Neural cell (in vitro differentiated cells): ENCODE measurements around the gene GATM. TPM values are rescaled to one million over a fixed set of nuclear protein-coding genes. Genes with fewer than 3 reads are reported as not detected.

Experiments used
- H2AFZ ChIP-seq: fragments of 200-600, 300-800 bp; sonication (generic), shearing (Covaris generic); 2 replicates; pipeline ENCODE4 v1.6.0; 2014; ENCODE audit warnings: low read depth, mild to moderate bottlenecking, antibody characterized with exemption, low read length, moderate library complexity
- H3F3A ChIP-seq: fragments of 200-600 bp; shearing (Covaris generic); 2 replicates; pipeline ENCODE4 v1.6.1; 2016; ENCODE audit warnings: mild to moderate bottlenecking, moderate library complexity, mixed read lengths, antibody characterized with exemption, low read length; ENCODE audit not compliant: insufficient read depth, poor library complexity, severe bottlenecking
- H3K27ac ChIP-seq: fragments of 200-600, 300-800 bp; sonication (generic), shearing (Covaris generic); 2 replicates; pipeline ENCODE4 v1.5.1; 2014; ENCODE audit warnings: mild to moderate bottlenecking, low read length, moderate library complexity
- H3K27me3 ChIP-seq: fragments of 300-800, 200-600 bp; sonication (generic), shearing (Covaris generic); 2 replicates; pipeline ENCODE4 v1.6.0; 2014; ENCODE audit warnings: mild to moderate bottlenecking, low read depth, low read length, moderate library complexity; ENCODE audit not compliant: insufficient read depth
- H3K36me3 ChIP-seq: fragments of 300-800, 200-600 bp; sonication (generic), shearing (Covaris generic); 2 replicates; pipeline ENCODE4 v1.5.1; 2014; ENCODE audit warnings: mild to moderate bottlenecking, antibody characterized with exemption, low read length, moderate library complexity; ENCODE audit not compliant: insufficient read depth
- H3K4me2 ChIP-seq: fragments of 300-800, 200-600 bp; sonication (generic), shearing (Covaris generic); 2 replicates; pipeline ENCODE4 v1.6.0; 2014; ENCODE audit warnings: mild to moderate bottlenecking, low read length
- H3K4me3 ChIP-seq: fragments of 300-800, 200-600 bp; sonication (generic), shearing (Covaris generic); 2 replicates; pipeline ENCODE4 v1.5.1; 2014; ENCODE audit warnings: mild to moderate bottlenecking, low read length, moderate library complexity
- H3K79me2 ChIP-seq: fragments of 200-600 bp; shearing (Covaris generic); replicated peaks from 2 replicates; pipeline ENCODE4 v1.6.0; 2014; ENCODE audit warnings: mild to moderate bottlenecking, low read length, moderate library complexity; ENCODE audit not compliant: insufficient read depth
- H3K9ac ChIP-seq: fragments of 300-800, 200-600 bp; sonication (generic), shearing (Covaris generic); 2 replicates; pipeline ENCODE4 v1.6.1; 2016; ENCODE audit warnings: mild to moderate bottlenecking, low read length, mixed read lengths
- H3K9me2 ChIP-seq: fragments of 200-600 bp; shearing (Covaris generic); 2 replicates; pipeline ENCODE4 v1.6.1; 2016; ENCODE audit warnings: mild to moderate bottlenecking, low read length, mixed read lengths; ENCODE audit not compliant: insufficient read depth
- H3K9me3 ChIP-seq: fragments of 200-600, 300-800 bp; sonication (generic), shearing (Covaris generic); 2 replicates; pipeline ENCODE4 v1.6.1; 2016; ENCODE audit warnings: mild to moderate bottlenecking, mixed run types, low read length, moderate library complexity, mixed read lengths
- H4K20me1 ChIP-seq: fragments of 200-600 bp; shearing (Covaris generic); 2 replicates; pipeline ENCODE4 v1.6.1; 2016; ENCODE audit warnings: mild to moderate bottlenecking, mixed run types; ENCODE audit not compliant: insufficient read depth
- CTCF ChIP-seq: fragments of 450-650 bp; IDR thresholded peaks from 2 replicates; pipeline ENCODE4 v1.5.1; 2014; ENCODE audit warnings: antibody characterized with exemption, mild to moderate bottlenecking, moderate library complexity; ENCODE audit not compliant: poor library complexity, severe bottlenecking
- EP300 ChIP-seq: fragments of 450-650 bp; conservative IDR thresholded peaks from 2 replicates; pipeline ENCODE4 v1.6.1; 2014; ENCODE audit warnings: antibody characterized with exemption, mild to moderate bottlenecking, moderate library complexity; ENCODE audit not compliant: poor library complexity, severe bottlenecking
- EZH2 ChIP-seq: fragments of 200-600, 300-800 bp; shearing (Covaris generic), sonication (generic); IDR thresholded peaks from 2 replicates; pipeline ENCODE4 v1.6.1; 2014; ENCODE audit warnings: antibody characterized with exemption, low read length, borderline replicate concordance, mild to moderate bottlenecking; ENCODE audit not compliant: insufficient read depth, poor library complexity, severe bottlenecking
- MXI1 ChIP-seq: fragments of 450-650 bp; conservative IDR thresholded peaks from 2 replicates; pipeline ENCODE4 v1.6.1; 2014; ENCODE audit warnings: antibody characterized with exemption, mild to moderate bottlenecking; ENCODE audit not compliant: poor library complexity, severe bottlenecking
- POLR2AphosphoS5 ChIP-seq: IDR thresholded peaks from 2 replicates; pipeline ENCODE4 v1.6.1; 2012
- RAD21 ChIP-seq: fragments of 450-650 bp; conservative IDR thresholded peaks from 2 replicates; pipeline ENCODE4 v1.6.1; 2014; ENCODE audit warnings: antibody characterized with exemption, mild to moderate bottlenecking, moderate library complexity
- REST ChIP-seq: IDR thresholded peaks from 2 replicates; pipeline ENCODE4 v1.6.1; 2012; ENCODE audit warnings: borderline replicate concordance
- SMC3 ChIP-seq: fragments of 450-650 bp; conservative IDR thresholded peaks from 2 replicates; pipeline ENCODE4 v1.6.1; 2014; ENCODE audit warnings: antibody characterized with exemption, mild to moderate bottlenecking, moderate library complexity; ENCODE audit not compliant: poor library complexity
- TAF1 ChIP-seq: IDR thresholded peaks from 2 replicates; pipeline ENCODE4 v1.6.1; 2012; ENCODE audit warnings: low read depth
- polyA plus RNA-seq: library from polyadenylated mRNA; depleted of rRNA; stranded (reverse); fragments of >200 nt; gene quantifications from 2 replicates; pipeline ENCODE4 v1.2.3, GENCODE V29; 2014

The GATM gene
- polyA plus RNA-seq, 1 donor from 2014 or later: 13.3 TPM

GRCh38 chr15:45376967-45377608 is 1.3 kb downstream of the GATM start:
- no peaks in the 10 kb centered on the region for H3K9me3 ChIP-seq
- H3F3A ChIP-seq: no peaks in the 10 kb centered on the region
- peak overlapping the region; percentile 76 for H3K4me3 ChIP-seq
- peak overlapping the region; percentile 77 for H3K4me2 ChIP-seq
- no peaks in the 10 kb centered on the region for H3K9me2 ChIP-seq
- H3K27me3 ChIP-seq: peaks cover 31% of the 10 kb centered on the region
- no peaks in the 10 kb centered on the region for H3K79me2 ChIP-seq
- H4K20me1 ChIP-seq: no peaks in the 10 kb centered on the region
- H3K9ac ChIP-seq: peak overlapping the region; percentile 69
- H2AFZ ChIP-seq: no peak overlapping the region
- no peak for TF ChIP-seq CTCF
- no peak for TF ChIP-seq MXI1
- no peak for TF ChIP-seq REST
- TF ChIP-seq EP300: no peak
- no peak for TF ChIP-seq POLR2AphosphoS5
- TF ChIP-seq EZH2: no peak
- H3K27ac ChIP-seq: no peak overlapping the region
- H3K36me3 ChIP-seq: no peaks in the 10 kb centered on the region

GRCh38 chr15:45376300-45376928 is 1.9 kb downstream of the GATM start:
- no peak overlapping the region for H3K4me3 ChIP-seq
- no peaks in the 10 kb centered on the region for H3K9me3 ChIP-seq
- no peak overlapping the region for H3K27ac ChIP-seq
- no peak overlapping the region for H3K9ac ChIP-seq
- no peaks in the 10 kb centered on the region for H3K79me2 ChIP-seq
- TF ChIP-seq CTCF: no peak
- no peak for TF ChIP-seq REST
- no peak for TF ChIP-seq SMC3
- TF ChIP-seq MXI1: no peak
- no peak for TF ChIP-seq RAD21
- TF ChIP-seq EZH2: no peak
- TF ChIP-seq TAF1: no peak
- H4K20me1 ChIP-seq: no peaks in the 10 kb centered on the region
- H2AFZ ChIP-seq: no peak overlapping the region
- H3K27me3 ChIP-seq: peaks cover 31% of the 10 kb centered on the region
- H3K4me2 ChIP-seq: no peak overlapping the region
- H3K36me3 ChIP-seq: no peaks in the 10 kb centered on the region
- H3F3A ChIP-seq: no peaks in the 10 kb centered on the region
- no peaks in the 10 kb centered on the region for H3K9me2 ChIP-seq
